GM03348 (cell line): ENCODE data around the gene TOMM40L.
"Not testable (repeated sequence)": the region's sequence is repeated elsewhere in the genome, so short reads cannot be mapped to it uniquely, and the experiment has no call there.

Experiments
- DNase-seq: peaks from one replicate; pipeline ENCODE4 v3.0.0; 2012; ENCODE audit warnings: low spot score

TOMM40L gene

GRCh38 chr1:161257109-161257508 is 31.2 kb downstream of the TOMM40L start:
- DNase-seq, result not testable (repeated sequence)

- DNase-seq, result peak; percentile 63
These were observed 32.8 kb downstream of the TOMM40L start, which contains the start of gene PCP4L1 for GRCh38 chr1:161258439-161259344. TSS of gene PCP4L1 (plus strand) at chr1:161258745. CDS start at chr1:161258975, 230 bp downstream.

- no peak for DNase-seq
These were observed 33.5 kb downstream of the TOMM40L start for GRCh38 chr1:161259345-161259702.

- DNase-seq, result no peak
These were observed 33.9 kb downstream of the TOMM40L start for GRCh38 chr1:161259765-161260164.

- no peak for DNase-seq
These were observed 34.8 kb downstream of the TOMM40L start for GRCh38 chr1:161260376-161261260.

GRCh38 chr1:161261261-161262235 is 35.7 kb downstream of the TOMM40L start:
- DNase-seq, result no peak

- no peak for DNase-seq
These were observed 39.4 kb downstream of the TOMM40L start for GRCh38 chr1:161265305-161265704.

GRCh38 chr1:161266202-161266601 is 40.3 kb downstream of the TOMM40L start:
- DNase-seq, result no peak

GRCh38 chr1:161266836-161267235 is 41.0 kb downstream of the TOMM40L start:
- DNase-seq, result no peak

GRCh38 chr1:161267321-161267720 is 41.5 kb downstream of the TOMM40L start:
- DNase-seq, result no peak

- no peak for DNase-seq
These were observed 47.5 kb downstream of the TOMM40L start for GRCh38 chr1:161273402-161273801.

GRCh38 chr1:161274874-161275273 is 49.0 kb downstream of the TOMM40L start:
- no peak for DNase-seq
